Neutrophil (primary cell): ENCODE results near the gene MTMR12.

Experiments
- H3K27ac ChIP-seq: fragments of 200-600 bp; sonication (generic); 2 replicates; pipeline ENCODE4 v1.5.1; 2016; ENCODE audit warnings: mild to moderate bottlenecking, moderate library complexity
- H3K27me3 ChIP-seq: fragments of 200-600 bp; sonication (generic); 2 replicates; pipeline ENCODE4 v1.6.0; 2016; ENCODE audit warnings: mild to moderate bottlenecking
- H3K36me3 ChIP-seq: fragments of 200-600 bp; sonication (generic); 2 replicates; pipeline ENCODE4 v1.5.1; 2017
- H3K4me1 ChIP-seq, 2 experiments: fragments of 200-600 bp in 1 of 2; sonication (generic) in 1 of 2; 1 replicate in 1 of 2; 2 replicates in 1 of 2; pipeline versions ENCODE4 v1.5.1 to v1.6.1; 2013 to 2016; ENCODE audit warnings: low read depth in 1 of 2, low read length in 1 of 2, mild to moderate bottlenecking in 1 of 2, moderate library complexity in 1 of 2; ENCODE audit not compliant: control insufficient read depth in 1 of 2, insufficient read depth in 1 of 2
- H3K4me3 ChIP-seq, 2 experiments: fragments of 200-600 bp in 1 of 2; sonication (generic) in 1 of 2; 1 replicate in 1 of 2; 2 replicates in 1 of 2; pipeline ENCODE4 v1.5.1; 2013 to 2016; ENCODE audit warnings: low read depth in 1 of 2, low read length in 1 of 2, mild to moderate bottlenecking in 1 of 2, moderate library complexity in 1 of 2
- H3K9me3 ChIP-seq: fragments of 200-600 bp; sonication (generic); 2 replicates; pipeline ENCODE4 v1.5.1; 2016
- TF ChIP-seq, protein P1 (sequence below): fragments of 200-600 bp; sonication (generic); IDR thresholded peaks from 2 replicates; pipeline ENCODE4 v1.5.1; 2016; ENCODE audit warnings: antibody characterized with exemption

The MTMR12 gene

DNA sequence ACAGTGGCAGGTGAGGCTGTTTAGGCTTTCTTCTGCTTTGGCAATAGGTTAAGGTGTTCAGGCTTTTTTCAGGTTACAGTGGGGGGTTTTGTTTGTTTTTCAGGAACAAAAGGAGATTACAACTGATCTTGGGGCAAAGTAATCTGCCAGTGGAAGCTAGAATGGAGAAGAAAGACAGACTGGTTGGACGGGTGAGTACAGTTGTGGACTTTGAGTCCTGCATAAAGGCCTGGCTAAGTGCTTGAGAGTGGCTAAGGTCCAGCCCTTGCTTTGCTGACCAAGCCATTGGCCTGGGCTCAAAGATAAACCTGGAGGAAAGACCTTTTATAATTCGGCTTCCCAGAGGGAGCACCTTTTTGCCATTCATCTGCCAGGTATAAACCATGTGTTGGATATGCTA is 63.1 kb downstream of the MTMR12 start:
- H3K9me3 ChIP-seq: no peaks in the 10 kb centered on the region
- H3K27me3 ChIP-seq: no peaks in the 10 kb centered on the region
- H3K27ac ChIP-seq: no peak overlapping the region
- H3K4me3 ChIP-seq: no peak overlapping the region
- H3K36me3 ChIP-seq: peaks cover 26% of the 10 kb centered on the region
- H3K4me1 ChIP-seq: no peaks in the 10 kb centered on the region
- TF ChIP-seq, protein P1, sequence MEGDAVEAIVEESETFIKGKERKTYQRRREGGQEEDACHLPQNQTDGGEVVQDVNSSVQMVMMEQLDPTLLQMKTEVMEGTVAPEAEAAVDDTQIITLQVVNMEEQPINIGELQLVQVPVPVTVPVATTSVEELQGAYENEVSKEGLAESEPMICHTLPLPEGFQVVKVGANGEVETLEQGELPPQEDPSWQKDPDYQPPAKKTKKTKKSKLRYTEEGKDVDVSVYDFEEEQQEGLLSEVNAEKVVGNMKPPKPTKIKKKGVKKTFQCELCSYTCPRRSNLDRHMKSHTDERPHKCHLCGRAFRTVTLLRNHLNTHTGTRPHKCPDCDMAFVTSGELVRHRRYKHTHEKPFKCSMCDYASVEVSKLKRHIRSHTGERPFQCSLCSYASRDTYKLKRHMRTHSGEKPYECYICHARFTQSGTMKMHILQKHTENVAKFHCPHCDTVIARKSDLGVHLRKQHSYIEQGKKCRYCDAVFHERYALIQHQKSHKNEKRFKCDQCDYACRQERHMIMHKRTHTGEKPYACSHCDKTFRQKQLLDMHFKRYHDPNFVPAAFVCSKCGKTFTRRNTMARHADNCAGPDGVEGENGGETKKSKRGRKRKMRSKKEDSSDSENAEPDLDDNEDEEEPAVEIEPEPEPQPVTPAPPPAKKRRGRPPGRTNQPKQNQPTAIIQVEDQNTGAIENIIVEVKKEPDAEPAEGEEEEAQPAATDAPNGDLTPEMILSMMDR: no peak

GRCh38 chr5:32245742-32246141 is 67.0 kb downstream of the MTMR12 start:
- H3K27ac ChIP-seq: no peak overlapping the region
- H3K4me3 ChIP-seq: no peak overlapping the region
- TF ChIP-seq, protein P1: no peak
- H3K9me3 ChIP-seq: no peaks in the 10 kb centered on the region
- H3K36me3 ChIP-seq: peaks cover 34% of the 10 kb centered on the region
- no peaks in the 10 kb centered on the region for H3K4me1 ChIP-seq
- H3K27me3 ChIP-seq: no peaks in the 10 kb centered on the region

DNA sequence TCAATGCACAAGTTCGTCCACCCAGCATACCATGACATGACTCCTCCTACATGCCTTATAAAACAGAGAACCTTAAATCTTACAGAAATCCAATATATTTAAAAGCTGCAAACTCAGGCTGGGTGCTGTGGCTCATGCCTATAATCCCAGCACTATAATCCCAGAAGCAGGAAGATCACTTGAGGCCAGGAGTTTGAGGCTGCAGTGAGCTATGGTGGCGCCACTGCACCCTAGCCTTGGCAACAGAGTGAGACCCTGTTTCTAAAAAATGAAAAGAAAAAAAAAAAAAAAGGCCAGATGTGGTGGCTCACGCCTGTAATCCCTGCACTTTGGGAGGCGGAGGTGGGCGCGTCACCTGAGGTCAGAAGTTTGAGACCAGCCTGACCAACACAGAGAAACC is 68.7 kb downstream of the MTMR12 start:
- Histone ChIP-seq H3K4me1 (no peaks in the 10 kb centered on the region), H3K27me3 (no peaks in the 10 kb centered on the region), H3K27ac (no peak overlapping the region), H3K36me3 (peaks cover 36% of the 10 kb centered on the region), H3K4me3 (no peak overlapping the region), H3K9me3 (no peaks in the 10 kb centered on the region)
- TF ChIP-seq, protein P1: no peak

- Histone ChIP-seq H3K4me1 (no peaks in the 10 kb centered on the region), H3K27ac (no peak overlapping the region), H3K4me3 (no peak overlapping the region), H3K36me3 (peaks cover 23% of the 10 kb centered on the region), H3K27me3 (no peaks in the 10 kb centered on the region), H3K9me3 (no peaks in the 10 kb centered on the region)
- TF ChIP-seq, protein P1: no peak
Measured at GRCh38 chr5:32241034-32241783, 71.5 kb downstream of the MTMR12 start.

DNA sequence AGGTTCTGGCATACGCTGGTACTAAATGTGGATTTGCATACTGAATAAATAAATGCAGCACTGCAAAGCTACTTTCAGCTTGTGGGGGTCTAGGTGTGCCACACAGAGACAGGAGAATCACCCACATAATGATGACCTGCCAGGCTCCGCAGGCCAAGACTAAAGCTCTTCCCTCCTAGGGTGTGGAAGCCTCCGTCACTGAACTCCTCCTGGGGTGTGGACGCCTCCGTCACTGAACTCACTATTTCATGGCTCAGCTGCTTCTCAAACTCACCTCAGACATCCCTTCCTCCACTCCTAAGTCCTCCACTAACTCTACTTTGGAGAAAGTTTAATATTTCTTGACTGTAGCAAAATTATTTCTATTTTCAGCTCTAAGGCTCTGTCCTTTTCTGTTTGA is 73.4 kb downstream of the MTMR12 start:
- no peak overlapping the region for H3K4me3 ChIP-seq
- no peaks in the 10 kb centered on the region for H3K4me1 ChIP-seq
- H3K9me3 ChIP-seq: no peaks in the 10 kb centered on the region
- no peak overlapping the region for H3K27ac ChIP-seq
- H3K27me3 ChIP-seq: no peaks in the 10 kb centered on the region
- TF ChIP-seq, protein P1: no peak
- peaks cover 27% of the 10 kb centered on the region for H3K36me3 ChIP-seq
